Upper lobe of left lung (tissue), 4 donors: Measurements from ENCODE around the gene NUP188.

ENCODE experiments used
- CTCF ChIP-seq, 6 experiments: fragments of 450-650 bp in 4 of 6; fragments of 200-600 bp in 2 of 6; sonication (generic) in 2 of 6; IDR thresholded peaks; one replicate each; pipeline ENCODE4 v1.5.1; 2016 to 2019; ENCODE audit warnings: antibody characterized with exemption in 6 of 6
- EP300 ChIP-seq, 4 donors: sonication (generic); formaldehyde crosslinking; IDR thresholded peaks; one replicate each; pipeline ENCODE4 v1.5.1; 2017; ENCODE audit warnings: antibody characterized with exemption in 4 of 4, control low read depth in 2 of 4
- POLR2A ChIP-seq, 4 donors: fragments of 450-650 bp; IDR thresholded peaks; one replicate each; pipeline ENCODE4 v1.5.1; 2016 to 2017; ENCODE audit warnings: antibody characterized with exemption in 4 of 4, mild to moderate bottlenecking in 2 of 4
- POLR2AphosphoS5 ChIP-seq, 2 donors: sonication (generic); formaldehyde crosslinking; IDR thresholded peaks; one replicate each; pipeline ENCODE4 v1.5.1; 2017; ENCODE audit warnings: antibody characterized with exemption in 2 of 2

GRCh38 chr9:128913995-128914772, 33.3 kb upstream of the NUP188 start:
- TF ChIP-seq POLR2AphosphoS5 (IDR thresholded peaks at IDR 0.05) (no peak), CTCF (IDR thresholded peaks at IDR 0.05) (no peak), POLR2A (IDR thresholded peaks at IDR 0.05) (no peak), EP300 (IDR thresholded peaks at IDR 0.05) (no peak)
